K562 (cell line): Measurements from ENCODE around the gene IDH2. TPM values are rescaled to one million over a fixed set of nuclear protein-coding genes. Genes with fewer than 3 reads are reported as not detected.

Source experiments
- COPS2 ChIP-seq: fragments of 450-650 bp; conservative IDR thresholded peaks from 2 replicates; pipeline ENCODE4 v1.6.1; 2016; ENCODE audit warnings: mild to moderate bottlenecking, moderate library complexity
- CXXC5 ChIP-seq: fragments of 250-450 bp; sonication (Bioruptor Pico); IDR thresholded peaks from 2 replicates; pipeline ENCODE4 v1.8.0; 2022; ENCODE audit warnings: inconsistent platforms, mild to moderate bottlenecking, moderate library complexity
- ETS2 ChIP-seq: IDR thresholded peaks from 2 replicates; pipeline ENCODE4 v1.6.1; 2016; ENCODE audit warnings: borderline replicate concordance, missing genetic modification characterization, mild to moderate bottlenecking, moderate library complexity, missing compliant biosample characterization; ENCODE audit not compliant: poor library complexity, severe bottlenecking
- KAT2B ChIP-seq: IDR thresholded peaks from one replicate; pipeline ENCODE4 v1.6.1; 2012; ENCODE audit warnings: low read depth, mild to moderate bottlenecking, control low read depth, inconsistent platforms, low read length, moderate library complexity
- MYBL2 ChIP-seq, 2 experiments: fragments of 450-650 bp in 1 of 2; sonication (generic) in 1 of 2; formaldehyde crosslinking in 1 of 2; IDR thresholded peaks; 2 replicates each; pipeline versions ENCODE4 v1.6.1 to v1.8.1; 2017 to 2022; ENCODE audit warnings: borderline replicate concordance in 1 of 2, inconsistent platforms in 1 of 2, low read depth in 1 of 2, mild to moderate bottlenecking in 1 of 2, missing genetic modification reagents in 1 of 2, moderate library complexity in 1 of 2
- MYC ChIP-seq, 2 experiments: fragments of 250-450 bp in 1 of 2; sonication (Bioruptor Pico) in 1 of 2; IDR thresholded peaks; 2 replicates each; pipeline versions ENCODE4 v1.5.1 to v1.6.1; 2012 to 2021; ENCODE audit warnings: low read depth in 2 of 2, borderline replicate concordance in 1 of 2, improper control_type of control experiment in 1 of 2, low read length in 1 of 2, mild to moderate bottlenecking in 1 of 2, moderate library complexity in 1 of 2
- RAD21 ChIP-seq, 2 experiments: fragments of 250-450 bp in 1 of 2; fragments of 450-650 bp in 1 of 2; sonication (Bioruptor Pico) in 1 of 2; formaldehyde crosslinking in 1 of 2; IDR thresholded peaks in 1 of 2; conservative IDR thresholded peaks in 1 of 2; 2 replicates each; pipeline versions ENCODE4 v1.4.0 to v1.8.0; 2020 to 2022; ENCODE audit warnings: mild to moderate bottlenecking in 2 of 2, moderate library complexity in 1 of 2
- RAD51 ChIP-seq: fragments of 450-650 bp; IDR thresholded peaks from 2 replicates; pipeline ENCODE4 v1.7.1; 2016; ENCODE audit warnings: low read depth, mild to moderate bottlenecking, borderline replicate concordance
- RCOR1 ChIP-seq, 2 experiments: IDR thresholded peaks; 2 replicates each; pipeline ENCODE4 v1.6.1; 2012; ENCODE audit warnings: low read depth in 2 of 2, low read length in 2 of 2, borderline replicate concordance in 1 of 2, improper control_type of control experiment in 1 of 2
- ZNF384 ChIP-seq: IDR thresholded peaks from 2 replicates; pipeline ENCODE4 v1.6.1; 2012; ENCODE audit warnings: low read depth, low read length, improper control_type of control experiment
- ZNF695 ChIP-seq: fragments of 450-650 bp; formaldehyde crosslinking; IDR thresholded peaks from 2 replicates; pipeline ENCODE4 v1.4.0; 2020; ENCODE audit warnings: mild to moderate bottlenecking, moderate library complexity
- polyA plus RNA-seq, 8 experiments: library from polyadenylated mRNA; depleted of rRNA in 4 of 8; stranded (reverse) in 5 of 8; unstranded in 3 of 8; fragments of >200 nt; fragmentation: Nextera tagmentation in 2 of 8; fragmentation: Illumina TruSeq in 1 of 8; extraction: Ambion mirVana in 2 of 8; extraction: Trizol in 1 of 8; gene quantifications; 2 replicates each; pipeline versions ENCODE4 v1.2.1 to v1.2.3, GENCODE V29; 2011 to 2014; ENCODE audit warnings: inconsistent platforms in 1 of 8, missing spikeins in 1 of 8
- total RNA-seq, 7 experiments: library from RNA; depleted of rRNA in 6 of 7; stranded (reverse); fragments of >200 nt in 6 of 7; fragmentation: Illumina TruSeq in 2 of 7; extraction: Trizol in 2 of 7; gene quantifications; 2 replicates each; pipeline versions ENCODE4 v1.2.1 to v1.2.3, GENCODE V29; 2011 to 2021; ENCODE audit warnings: low replicate concordance in 1 of 7
- TF ChIP-seq, protein P1 (sequence below), 3 experiments: IDR thresholded peaks in 2 of 3; conservative IDR thresholded peaks in 1 of 3; 2 replicates each; pipeline ENCODE4 v1.5.1; 2011 to 2012; ENCODE audit warnings: low read length in 3 of 3, mild to moderate bottlenecking in 3 of 3, control low read depth in 2 of 3, improper control_type of control experiment in 1 of 3, inconsistent platforms in 1 of 3, low read depth in 1 of 3, mixed read lengths in 1 of 3, moderate library complexity in 1 of 3; ENCODE audit not compliant: insufficient read depth in 2 of 3
- TF ChIP-seq, protein P2 (sequence below): fragments of 250-450 bp; sonication (Bioruptor Pico); IDR thresholded peaks from 2 replicates; pipeline ENCODE4 v1.5.0; 2021
- TF ChIP-seq, protein P3 (sequence below): sonication (generic); formaldehyde crosslinking; IDR thresholded peaks from 2 replicates; pipeline ENCODE4 v1.8.0; 2023; ENCODE audit warnings: mild to moderate bottlenecking, missing genetic modification reagents

IDH2 gene
- total and polyA plus RNA-seq, 9 of the 15 experiments (the other 6 are each of a cell fraction or from before 2014, with no cell fraction given): 0.70 to 99.9 (median 59.2) TPM

DNA sequence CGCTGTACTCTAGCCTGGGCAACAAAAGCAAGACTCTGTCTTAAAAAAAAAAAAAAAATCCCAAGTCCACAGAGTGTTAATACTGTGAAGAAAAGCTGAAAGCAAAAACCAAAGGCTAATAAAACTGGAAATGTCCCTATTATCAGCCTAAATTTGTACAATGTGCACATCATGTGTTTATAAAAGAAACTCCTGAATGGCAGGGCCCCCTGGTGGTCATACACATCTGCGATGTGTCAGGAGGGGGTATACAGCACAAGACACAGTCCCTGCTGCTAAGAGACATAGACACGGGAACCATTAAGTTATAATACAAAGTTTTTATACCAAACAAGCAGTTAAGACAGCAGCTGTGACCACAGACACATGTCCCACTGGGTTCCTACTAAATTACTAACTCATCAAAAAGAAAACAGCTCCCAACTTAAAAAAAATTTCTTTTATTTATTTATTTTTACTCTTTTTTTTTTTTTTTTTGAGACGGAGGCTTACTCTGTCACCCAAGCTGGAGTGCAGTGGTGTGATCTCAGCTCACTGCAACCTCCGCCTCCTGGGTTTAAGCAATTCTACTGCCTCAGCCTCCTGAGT is 31.0 kb downstream of the IDH2 start (continued):
- TF ChIP-seq, protein P1, sequence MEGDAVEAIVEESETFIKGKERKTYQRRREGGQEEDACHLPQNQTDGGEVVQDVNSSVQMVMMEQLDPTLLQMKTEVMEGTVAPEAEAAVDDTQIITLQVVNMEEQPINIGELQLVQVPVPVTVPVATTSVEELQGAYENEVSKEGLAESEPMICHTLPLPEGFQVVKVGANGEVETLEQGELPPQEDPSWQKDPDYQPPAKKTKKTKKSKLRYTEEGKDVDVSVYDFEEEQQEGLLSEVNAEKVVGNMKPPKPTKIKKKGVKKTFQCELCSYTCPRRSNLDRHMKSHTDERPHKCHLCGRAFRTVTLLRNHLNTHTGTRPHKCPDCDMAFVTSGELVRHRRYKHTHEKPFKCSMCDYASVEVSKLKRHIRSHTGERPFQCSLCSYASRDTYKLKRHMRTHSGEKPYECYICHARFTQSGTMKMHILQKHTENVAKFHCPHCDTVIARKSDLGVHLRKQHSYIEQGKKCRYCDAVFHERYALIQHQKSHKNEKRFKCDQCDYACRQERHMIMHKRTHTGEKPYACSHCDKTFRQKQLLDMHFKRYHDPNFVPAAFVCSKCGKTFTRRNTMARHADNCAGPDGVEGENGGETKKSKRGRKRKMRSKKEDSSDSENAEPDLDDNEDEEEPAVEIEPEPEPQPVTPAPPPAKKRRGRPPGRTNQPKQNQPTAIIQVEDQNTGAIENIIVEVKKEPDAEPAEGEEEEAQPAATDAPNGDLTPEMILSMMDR (IDR thresholded peaks at IDR 0.05 in 2 of 3, conservative IDR thresholded peaks at IDR 0.05 in 1 of 3; ENCODE audit: insufficient read depth in 2 of 3, low read depth in 1 of 3, low read length in 3 of 3): peak; percentile 86 to 89 (median 87)
- TF ChIP-seq ZNF384 (peak; percentile 35; the same call in 1 of the 2 replicates), RCOR1 (IDR thresholded peaks at IDR 0.05; ENCODE audit: borderline replicate concordance in 1 of 2, low read depth in 2 of 2, low read length in 2 of 2) (peak in 1 of 2 experiments; percentile 11; a peak in 1 of 4 replicates), KAT2B (no peak), MYBL2 (IDR thresholded peaks at IDR 0.05; ENCODE audit: low read depth) (no peak), MYBL2 (CRISPR knock-in tag; IDR thresholded peaks at IDR 0.05; ENCODE audit: borderline replicate concordance) (no peak), RAD51 (no peak), ETS2 (tag) (no peak), CXXC5 (CRISPR knock-in tag) (0 out of 2 replicates have a peak, but pooled peaks have one; percentile 33), ZNF695 (CRISPR knock-in tag) (no peak), COPS2 (no peak), RAD21 (CRISPR knock-in tag; conservative IDR thresholded peaks at IDR 0.05 in 1 of 2, IDR thresholded peaks at IDR 0.05 in 1 of 2) (peak; percentile 90 to 94), MYC (IDR thresholded peaks at IDR 0.05; ENCODE audit: low read depth, low read length) (peak; percentile 50; the same call in 1 of the 2 replicates), MYC (CRISPR knock-in tag; IDR thresholded peaks at IDR 0.05; ENCODE audit: borderline replicate concordance, low read depth) (no peak)
- TF ChIP-seq, protein P2, sequence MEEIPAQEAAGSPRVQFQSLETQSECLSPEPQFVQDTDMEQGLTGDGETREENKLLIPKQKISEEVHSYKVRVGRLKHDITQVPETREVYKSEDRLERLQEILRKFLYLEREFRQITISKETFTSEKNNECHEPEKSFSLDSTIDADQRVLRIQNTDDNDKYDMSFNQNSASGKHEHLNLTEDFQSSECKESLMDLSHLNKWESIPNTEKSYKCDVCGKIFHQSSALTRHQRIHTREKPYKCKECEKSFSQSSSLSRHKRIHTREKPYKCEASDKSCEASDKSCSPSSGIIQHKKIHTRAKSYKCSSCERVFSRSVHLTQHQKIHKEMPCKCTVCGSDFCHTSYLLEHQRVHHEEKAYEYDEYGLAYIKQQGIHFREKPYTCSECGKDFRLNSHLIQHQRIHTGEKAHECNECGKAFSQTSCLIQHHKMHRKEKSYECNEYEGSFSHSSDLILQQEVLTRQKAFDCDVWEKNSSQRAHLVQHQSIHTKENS (CRISPR knock-in tag): no peak
- TF ChIP-seq, protein P3, sequence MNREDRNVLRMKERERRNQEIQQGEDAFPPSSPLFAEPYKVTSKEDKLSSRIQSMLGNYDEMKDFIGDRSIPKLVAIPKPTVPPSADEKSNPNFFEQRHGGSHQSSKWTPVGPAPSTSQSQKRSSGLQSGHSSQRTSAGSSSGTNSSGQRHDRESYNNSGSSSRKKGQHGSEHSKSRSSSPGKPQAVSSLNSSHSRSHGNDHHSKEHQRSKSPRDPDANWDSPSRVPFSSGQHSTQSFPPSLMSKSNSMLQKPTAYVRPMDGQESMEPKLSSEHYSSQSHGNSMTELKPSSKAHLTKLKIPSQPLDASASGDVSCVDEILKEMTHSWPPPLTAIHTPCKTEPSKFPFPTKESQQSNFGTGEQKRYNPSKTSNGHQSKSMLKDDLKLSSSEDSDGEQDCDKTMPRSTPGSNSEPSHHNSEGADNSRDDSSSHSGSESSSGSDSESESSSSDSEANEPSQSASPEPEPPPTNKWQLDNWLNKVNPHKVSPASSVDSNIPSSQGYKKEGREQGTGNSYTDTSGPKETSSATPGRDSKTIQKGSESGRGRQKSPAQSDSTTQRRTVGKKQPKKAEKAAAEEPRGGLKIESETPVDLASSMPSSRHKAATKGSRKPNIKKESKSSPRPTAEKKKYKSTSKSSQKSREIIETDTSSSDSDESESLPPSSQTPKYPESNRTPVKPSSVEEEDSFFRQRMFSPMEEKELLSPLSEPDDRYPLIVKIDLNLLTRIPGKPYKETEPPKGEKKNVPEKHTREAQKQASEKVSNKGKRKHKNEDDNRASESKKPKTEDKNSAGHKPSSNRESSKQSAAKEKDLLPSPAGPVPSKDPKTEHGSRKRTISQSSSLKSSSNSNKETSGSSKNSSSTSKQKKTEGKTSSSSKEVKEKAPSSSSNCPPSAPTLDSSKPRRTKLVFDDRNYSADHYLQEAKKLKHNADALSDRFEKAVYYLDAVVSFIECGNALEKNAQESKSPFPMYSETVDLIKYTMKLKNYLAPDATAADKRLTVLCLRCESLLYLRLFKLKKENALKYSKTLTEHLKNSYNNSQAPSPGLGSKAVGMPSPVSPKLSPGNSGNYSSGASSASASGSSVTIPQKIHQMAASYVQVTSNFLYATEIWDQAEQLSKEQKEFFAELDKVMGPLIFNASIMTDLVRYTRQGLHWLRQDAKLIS (CRISPR knock-in tag): no peak
